Measurements from ENCODE around the gene MGST1.

MGST1 gene

DNA sequence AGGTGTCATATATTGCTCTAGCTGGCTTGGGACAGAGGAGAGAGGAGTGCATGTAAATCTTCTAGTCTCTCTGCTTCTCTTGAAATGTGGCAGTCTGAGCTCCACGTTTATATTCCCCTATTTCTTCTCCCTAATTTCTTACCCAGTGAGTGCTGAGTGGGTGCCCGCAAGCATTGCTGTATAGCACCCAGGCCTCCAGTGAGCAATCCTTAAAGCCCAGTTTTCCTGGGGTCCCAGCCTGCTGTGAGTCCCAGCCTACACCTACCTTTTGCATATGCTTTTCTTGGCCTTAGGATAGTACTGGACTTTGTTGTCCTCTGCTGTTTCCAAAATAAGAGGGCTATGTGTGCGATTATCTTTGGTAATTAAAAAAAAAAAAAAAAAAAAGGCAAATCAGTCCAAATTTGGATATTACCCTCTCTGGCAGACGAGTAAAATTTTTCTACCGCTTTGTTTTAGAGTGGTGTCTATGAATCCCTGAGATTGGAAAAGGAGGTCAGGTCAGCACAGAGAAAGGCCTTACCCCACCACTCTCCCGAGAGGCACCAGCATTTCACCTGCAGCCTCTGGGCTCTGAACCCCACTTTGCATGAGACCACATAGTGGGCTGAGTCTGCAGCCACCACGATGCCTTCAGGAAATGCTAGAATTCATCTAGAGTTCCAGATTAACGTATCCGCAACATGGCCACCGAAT is 1.1 kb downstream of the MGST1 start:
- TF ChIP-seq, protein P1, sequence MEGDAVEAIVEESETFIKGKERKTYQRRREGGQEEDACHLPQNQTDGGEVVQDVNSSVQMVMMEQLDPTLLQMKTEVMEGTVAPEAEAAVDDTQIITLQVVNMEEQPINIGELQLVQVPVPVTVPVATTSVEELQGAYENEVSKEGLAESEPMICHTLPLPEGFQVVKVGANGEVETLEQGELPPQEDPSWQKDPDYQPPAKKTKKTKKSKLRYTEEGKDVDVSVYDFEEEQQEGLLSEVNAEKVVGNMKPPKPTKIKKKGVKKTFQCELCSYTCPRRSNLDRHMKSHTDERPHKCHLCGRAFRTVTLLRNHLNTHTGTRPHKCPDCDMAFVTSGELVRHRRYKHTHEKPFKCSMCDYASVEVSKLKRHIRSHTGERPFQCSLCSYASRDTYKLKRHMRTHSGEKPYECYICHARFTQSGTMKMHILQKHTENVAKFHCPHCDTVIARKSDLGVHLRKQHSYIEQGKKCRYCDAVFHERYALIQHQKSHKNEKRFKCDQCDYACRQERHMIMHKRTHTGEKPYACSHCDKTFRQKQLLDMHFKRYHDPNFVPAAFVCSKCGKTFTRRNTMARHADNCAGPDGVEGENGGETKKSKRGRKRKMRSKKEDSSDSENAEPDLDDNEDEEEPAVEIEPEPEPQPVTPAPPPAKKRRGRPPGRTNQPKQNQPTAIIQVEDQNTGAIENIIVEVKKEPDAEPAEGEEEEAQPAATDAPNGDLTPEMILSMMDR (IDR thresholded peaks at IDR 0.05; ENCODE audit: low read depth, low read length), result no peak
- DNase-seq (ENCODE audit: low read depth in 2 of 2), result peak; percentile 31 to 49
- H3K4me3 ChIP-seq (replicated peaks in 1 of 2; ENCODE audit: low read depth in 2 of 2, low read length in 2 of 2), result peak overlapping the region; percentile 62 to 72

DNA sequence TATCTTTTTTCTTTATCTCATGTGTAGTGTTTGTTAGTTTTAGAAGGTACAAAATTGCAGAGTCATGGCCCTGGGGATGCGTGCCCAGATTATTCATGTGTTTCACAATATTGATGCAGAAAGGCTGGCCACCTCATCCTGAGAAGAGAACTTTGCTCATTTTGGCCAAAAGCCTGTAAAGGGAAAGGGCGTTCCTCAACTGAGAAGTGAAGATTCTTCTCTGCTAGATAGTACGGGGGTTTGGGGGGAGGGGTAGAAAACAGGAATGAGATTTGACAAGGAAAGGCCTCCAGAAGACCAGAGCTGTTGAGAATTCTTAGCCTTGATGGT is 1.7 kb downstream of the MGST1 start:
- DNase-seq (ENCODE audit: low read depth in 2 of 2), result peak; percentile 95 to 98
- peak overlapping the region; percentile 62 to 72 for H3K4me3 ChIP-seq (replicated peaks in 1 of 2; ENCODE audit: low read depth in 2 of 2, low read length in 2 of 2)
- TF ChIP-seq, protein P1 (IDR thresholded peaks at IDR 0.05; ENCODE audit: low read depth, low read length), result no peak

DNA sequence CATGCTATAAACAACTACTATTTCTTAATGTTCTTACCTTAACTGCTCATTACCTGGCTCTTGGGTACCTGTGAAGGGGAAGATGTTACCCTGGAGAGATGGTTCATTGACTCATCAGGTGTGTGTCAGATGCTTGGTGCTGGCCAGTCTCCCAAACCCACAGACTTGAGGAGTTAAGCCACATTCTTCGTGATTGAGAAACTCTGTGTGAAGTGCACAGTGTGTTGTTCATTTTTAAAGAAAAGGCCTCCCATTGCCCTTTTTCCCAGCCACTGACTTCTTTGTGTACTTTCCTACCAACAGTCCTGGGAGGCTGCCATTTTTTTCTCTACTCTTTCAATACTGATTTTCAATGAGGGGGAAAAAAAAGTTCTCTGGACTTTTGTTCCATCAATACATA is 3.2 kb downstream of the MGST1 start:
- peak overlapping the region in 1 of 2 donors; percentile 40 for H3K4me3 ChIP-seq (replicated peaks in 1 of 2; ENCODE audit: low read depth in 2 of 2, low read length in 2 of 2)
- peak; percentile 95 to 98 for DNase-seq (ENCODE audit: low read depth in 2 of 2)

DNA sequence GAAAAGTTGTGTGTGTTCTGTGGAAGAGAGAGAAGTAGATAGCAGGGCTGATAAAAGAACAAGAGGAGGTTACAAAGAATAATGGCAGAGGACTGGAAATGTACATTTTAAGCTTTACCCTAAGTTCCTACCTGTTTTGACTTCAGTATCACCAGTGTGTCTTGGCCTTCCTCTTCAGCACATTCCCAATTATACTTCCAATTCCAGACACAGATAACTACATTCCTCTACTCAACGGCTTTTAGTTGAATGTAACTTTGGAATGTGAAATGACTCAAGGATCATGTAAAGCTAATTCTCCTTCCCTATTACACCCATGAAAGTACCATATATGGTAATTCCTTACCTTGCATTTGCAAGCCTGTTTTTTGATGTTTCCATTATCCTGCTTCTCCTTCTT is 5.0 kb downstream of the MGST1 start:
- peak; percentile 73 to 75 for DNase-seq (ENCODE audit: low read depth in 2 of 2)
- TF ChIP-seq, protein P1 (IDR thresholded peaks at IDR 0.05; ENCODE audit: low read depth, low read length), result no peak
- no peak overlapping the region for H3K4me3 ChIP-seq (replicated peaks in 1 of 2; ENCODE audit: low read depth in 2 of 2, low read length in 2 of 2)

More for the DNA sequence above, 3.2 kb downstream of the MGST1 start:
- TF ChIP-seq, protein P1 (IDR thresholded peaks at IDR 0.05; ENCODE audit: low read depth, low read length), result no peak

DNA sequence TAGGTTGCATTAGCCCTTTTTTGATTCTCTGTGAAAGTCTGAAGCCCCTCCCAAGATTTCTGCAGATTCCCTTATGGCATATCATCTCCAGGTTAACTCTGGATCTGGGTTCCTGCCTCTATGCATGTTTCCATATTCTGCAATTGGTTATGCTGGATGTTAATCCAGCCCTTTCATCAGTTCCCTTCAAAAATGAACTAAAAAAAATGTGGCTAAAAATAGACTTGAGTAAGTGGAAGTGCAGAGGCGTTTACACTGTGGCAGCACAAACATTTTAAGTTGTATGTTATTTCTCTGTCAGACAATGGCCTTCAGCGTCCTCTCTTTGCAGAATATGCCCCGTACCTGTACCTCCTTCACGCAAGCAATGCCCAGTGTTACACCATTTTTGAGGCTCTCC is 11.4 kb downstream of the MGST1 start:
- no peak overlapping the region for H3K4me3 ChIP-seq (replicated peaks in 1 of 2; ENCODE audit: low read depth in 2 of 2, low read length in 2 of 2)
- DNase-seq (ENCODE audit: low read depth in 2 of 2), result no peak
- TF ChIP-seq, protein P1 (IDR thresholded peaks at IDR 0.05; ENCODE audit: low read depth, low read length), result no peak

DNA sequence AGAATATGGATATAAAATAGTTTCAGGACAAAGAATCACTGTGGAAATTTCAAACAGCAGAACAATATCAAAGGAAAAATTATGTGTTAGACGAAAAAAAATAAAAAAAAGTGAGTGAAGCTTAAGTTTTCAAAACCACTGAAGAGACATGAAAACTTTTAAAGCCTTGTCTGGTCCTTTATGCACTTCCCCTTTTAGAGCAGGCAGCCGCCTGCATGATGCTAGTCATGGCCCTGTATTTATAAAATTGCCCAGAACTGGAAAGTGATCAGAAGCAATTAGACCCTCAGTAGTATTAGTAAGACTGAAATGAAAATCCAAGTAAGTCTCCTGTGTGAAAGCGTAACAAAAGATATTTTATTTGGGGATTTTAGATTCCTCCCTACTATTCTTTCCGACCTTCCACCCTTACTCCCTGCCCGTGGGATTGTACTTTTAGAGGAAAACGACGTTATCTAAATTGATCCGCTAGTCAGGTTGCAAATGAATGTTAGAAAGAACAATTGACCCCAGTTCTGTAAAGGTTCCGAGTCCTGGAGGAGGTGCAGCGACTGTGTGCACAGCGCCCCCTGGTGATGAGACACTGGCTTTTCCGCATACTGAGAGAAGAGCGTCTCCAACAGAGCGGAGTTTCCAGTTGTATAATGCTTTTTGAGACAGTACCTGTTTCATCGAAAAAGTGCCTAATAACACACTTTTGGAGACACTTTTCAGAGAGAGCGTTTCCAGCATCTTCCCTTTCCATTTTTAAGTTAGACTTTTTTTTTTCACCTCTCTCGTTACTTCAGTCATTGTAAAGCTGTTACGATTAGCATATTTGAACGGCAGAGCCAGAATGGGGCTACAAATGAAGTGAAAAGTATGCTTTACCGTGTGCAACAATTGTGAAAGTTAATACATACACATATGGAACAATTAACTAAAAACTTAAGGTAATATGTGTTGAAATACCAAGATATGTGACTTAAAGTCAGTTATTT is 12.4 kb downstream of the MGST1 start:
- H3K4me3 ChIP-seq (replicated peaks in 1 of 2; ENCODE audit: low read depth in 2 of 2, low read length in 2 of 2), result no peak overlapping the region
- TF ChIP-seq, protein P1 (IDR thresholded peaks at IDR 0.05; ENCODE audit: low read depth, low read length), result peak; percentile 82
- DNase-seq (ENCODE audit: low read depth in 2 of 2), result peak; percentile 71 to 79

Measured in cardiac fibroblast (primary cell).